Measurements from ENCODE around the gene CALM3.
"Not testable (repeated sequence)": the region's sequence is repeated elsewhere in the genome, so short reads cannot be mapped to it uniquely, and the experiment has no call there.

CALM3 gene

DNA sequence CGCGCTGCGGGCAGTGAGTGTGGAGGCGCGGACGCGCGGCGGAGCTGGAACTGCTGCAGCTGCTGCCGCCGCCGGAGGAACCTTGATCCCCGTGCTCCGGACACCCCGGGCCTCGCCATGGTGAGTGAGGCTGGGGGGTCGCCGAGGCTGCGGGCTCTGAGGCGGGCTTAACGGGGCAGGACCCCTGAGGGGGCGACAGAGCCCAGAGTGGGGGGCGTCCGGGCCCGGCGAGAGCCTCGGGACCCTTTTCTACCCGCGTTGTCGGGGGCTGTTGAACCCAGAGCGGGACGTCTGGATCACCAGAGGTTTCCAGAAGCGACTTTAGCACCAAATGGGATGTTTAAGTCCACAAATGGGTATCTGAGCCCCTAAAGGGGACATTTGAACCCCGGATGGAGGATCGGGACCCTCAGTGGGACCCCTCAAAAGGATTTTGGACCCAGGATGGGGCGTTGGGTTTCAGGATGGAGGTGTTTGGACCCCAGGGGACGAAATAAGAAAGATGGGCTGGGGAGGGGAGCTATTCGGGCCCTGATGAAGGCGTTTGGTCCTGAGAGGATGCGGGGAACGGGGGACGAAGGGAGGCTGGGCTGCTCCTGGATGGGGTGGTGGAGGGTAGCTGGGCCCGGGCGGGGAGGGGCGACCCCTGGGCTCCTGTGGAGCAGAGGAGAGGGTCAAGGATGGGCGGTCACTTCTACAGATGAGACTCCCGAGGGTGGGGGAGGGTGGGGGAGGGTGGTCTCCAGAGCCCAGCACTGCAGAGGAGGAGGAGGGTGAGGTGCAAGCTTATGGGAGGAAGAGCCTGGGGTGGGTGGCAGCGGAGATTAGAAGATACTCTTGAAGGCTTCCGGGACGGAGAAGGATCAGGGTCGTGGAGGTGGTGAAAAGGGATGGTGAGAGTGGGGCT, at the start of gene CALM3:
Gene CALM3 (plus strand): TSS at position 13 of the 907 bp plus-strand sequence. CDS start 105 bp downstream, at position 118.
- no peak for DNase-seq (ENCODE audit: low read depth)

DNA sequence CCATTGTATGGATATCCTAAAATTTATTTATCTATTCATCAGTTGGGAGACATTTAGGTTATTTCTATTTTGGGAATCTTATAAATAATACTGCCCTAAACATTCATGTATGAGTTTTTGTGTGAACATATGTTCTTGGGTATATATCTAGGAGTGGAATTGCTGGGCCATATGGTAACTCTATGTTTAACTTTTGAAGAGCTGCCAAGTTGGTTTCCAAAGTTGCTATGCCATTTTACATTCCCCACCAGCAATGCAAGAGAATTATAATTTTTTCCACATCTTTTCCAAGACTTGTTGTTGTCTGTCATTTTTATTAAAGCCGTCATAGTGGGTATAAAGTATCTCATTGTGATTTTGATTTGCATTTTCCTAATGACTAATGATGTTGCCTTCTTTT, 48.2 kb upstream of the CALM3 start:
- no peak for DNase-seq (ENCODE audit: low read depth)

GRCh38 chr19:46554161-46554560, 47.0 kb upstream of the CALM3 start:
- no peak for DNase-seq (ENCODE audit: low read depth)

DNA sequence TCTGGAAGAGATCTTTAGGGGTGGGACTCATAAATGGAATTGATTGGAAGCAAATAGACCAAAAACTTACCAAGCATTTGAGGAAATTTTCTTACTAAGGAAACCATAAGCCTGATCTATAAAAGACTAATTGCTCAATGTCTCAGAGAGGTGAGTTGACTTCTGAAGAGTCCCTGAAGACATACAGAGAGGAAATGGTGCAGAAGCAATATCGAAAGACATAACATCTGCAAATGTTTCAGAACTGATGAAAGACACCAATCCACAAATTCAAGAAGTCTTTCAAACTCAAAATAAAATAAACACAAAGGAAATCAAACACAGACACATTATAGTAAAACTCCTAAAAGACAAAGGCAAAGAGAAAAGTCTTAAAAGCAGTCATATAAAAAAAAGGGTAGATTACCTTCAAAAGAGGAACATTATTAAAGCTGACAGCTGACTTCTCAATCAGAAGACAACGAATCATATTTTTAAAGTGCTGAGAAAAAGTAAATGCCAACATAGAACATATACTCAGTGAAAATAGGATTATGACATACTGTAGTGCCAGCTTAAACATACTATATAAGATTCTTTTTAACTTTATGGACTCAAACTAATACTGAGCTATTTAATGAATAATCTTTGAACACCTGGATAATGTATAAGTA, 45.4 kb upstream of the CALM3 start:
- no peak for DNase-seq (ENCODE audit: low read depth)

GRCh38 chr19:46556471-46556870, 44.7 kb upstream of the CALM3 start:
- DNase-seq (ENCODE audit: low read depth) = not testable (repeated sequence)

DNA sequence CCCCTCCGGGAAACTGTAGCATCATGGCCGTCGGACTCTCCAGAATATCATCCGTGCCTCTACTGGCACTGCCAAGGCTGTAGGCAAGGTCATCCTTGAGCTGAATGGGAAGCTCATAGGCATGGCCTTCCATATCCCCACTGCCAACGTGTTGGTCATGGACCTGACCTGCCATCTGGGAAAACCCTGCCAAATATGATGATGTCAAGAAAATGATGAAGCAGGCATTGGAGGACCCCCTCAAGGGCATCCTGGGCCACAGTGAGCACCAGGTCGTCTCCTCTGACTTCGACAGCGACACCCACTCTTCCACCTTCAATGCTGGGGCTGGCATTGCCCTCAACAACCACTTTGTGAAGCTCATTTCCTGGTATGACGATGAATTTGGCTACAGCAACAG, 41.9 kb upstream of the CALM3 start:
- DNase-seq (ENCODE audit: low read depth) = no peak

DNA sequence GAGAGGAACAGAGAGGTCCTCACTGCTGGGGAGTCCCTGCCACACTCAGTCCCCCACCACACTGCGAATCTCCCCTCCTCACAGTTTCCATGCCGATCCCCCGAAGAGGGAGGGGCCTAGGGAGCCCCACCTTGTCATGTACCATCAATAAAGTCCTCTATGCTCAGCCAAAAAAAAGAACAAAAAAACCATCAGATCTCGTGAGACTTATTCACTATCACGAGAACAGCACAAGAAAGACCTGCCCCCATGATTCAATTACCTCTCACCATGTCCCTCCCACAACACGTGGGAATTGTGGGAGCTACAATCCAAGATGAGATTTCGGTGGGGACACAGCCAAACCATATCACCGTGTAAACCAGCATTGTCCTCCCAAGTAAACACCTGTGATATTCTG, 41.5 kb upstream of the CALM3 start:
- not testable (repeated sequence) for DNase-seq (ENCODE audit: low read depth)

GRCh38 chr19:46564701-46565100, 36.4 kb upstream of the CALM3 start:
- DNase-seq (ENCODE audit: low read depth) = no peak

- no peak for DNase-seq (ENCODE audit: low read depth)
Observed at GRCh38 chr19:46571495-46571894, 29.6 kb upstream of the CALM3 start.

- DNase-seq (ENCODE audit: low read depth) = no peak
Observed at GRCh38 chr19:46573679-46574498, 27.2 kb upstream of the CALM3 start.

DNA sequence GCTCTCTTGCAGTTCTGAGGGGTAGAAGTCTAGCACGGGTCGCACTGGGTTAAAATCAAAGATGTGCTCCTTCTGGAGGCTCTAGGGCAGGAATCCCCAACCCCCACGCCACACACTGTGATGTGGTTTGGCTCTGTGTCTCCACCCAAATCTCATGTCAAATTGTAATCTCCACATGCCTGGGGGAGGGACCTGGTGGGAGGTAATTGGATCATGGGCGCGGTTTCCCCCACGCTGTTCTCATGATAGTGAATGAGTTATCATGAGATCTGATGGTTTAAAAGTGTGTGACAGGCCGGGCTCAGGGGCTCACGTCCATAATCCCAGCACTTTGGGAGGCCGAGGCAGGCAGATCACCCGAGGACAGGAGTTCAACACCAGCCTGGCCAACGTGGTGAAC, 26.6 kb upstream of the CALM3 start:
- DNase-seq (ENCODE audit: low read depth) = no peak

- no peak for DNase-seq (ENCODE audit: low read depth)
Observed at GRCh38 chr19:46578450-46578849, 22.7 kb upstream of the CALM3 start.

DNA sequence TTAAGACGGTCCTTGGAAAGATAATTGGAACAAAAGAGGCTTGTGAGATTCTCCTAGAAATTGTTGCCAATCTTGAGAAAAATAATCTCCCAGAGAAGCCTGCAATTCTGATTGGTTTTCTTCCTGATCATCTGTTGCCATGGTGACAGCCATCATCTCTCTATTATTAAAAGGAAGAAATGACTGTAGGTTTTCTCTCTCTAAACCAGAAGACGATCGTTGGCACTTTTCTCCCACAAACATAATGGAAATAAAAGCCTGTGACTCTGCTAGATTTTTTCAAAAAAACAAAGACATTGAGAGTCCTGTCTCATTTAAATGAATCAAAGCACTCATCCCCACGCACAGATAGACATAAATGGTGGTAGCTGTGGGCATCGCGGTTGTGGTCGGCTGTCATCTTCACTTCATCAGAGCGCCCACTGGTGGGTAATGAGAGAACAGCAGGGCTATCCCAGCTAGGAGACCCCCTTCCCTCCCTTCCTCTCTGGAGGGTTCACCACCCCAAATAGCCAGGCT, 21.7 kb upstream of the CALM3 start:
- DNase-seq (ENCODE audit: low read depth) = no peak

- DNase-seq (ENCODE audit: low read depth) = no peak
Observed at GRCh38 chr19:46580247-46580646, 20.9 kb upstream of the CALM3 start.

DNA sequence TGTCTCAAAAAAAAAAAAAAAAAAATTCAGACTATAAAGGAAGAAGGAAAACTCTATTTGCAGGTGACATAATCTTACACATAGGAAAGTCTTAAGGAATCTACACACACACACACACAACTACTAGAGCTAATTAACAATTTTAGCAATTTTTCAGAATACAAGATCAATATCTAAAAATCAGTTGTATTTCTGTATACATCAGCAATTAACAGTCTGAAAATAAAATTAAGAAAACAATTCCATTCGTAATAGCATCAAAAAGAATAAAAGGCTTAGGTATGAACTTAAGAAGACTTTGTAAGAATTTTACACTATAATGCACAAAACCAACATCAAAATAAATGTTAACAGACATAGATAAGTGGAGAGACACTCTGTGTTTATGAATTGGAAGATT, 15.6 kb upstream of the CALM3 start:
- no peak for DNase-seq (ENCODE audit: low read depth)

DNA sequence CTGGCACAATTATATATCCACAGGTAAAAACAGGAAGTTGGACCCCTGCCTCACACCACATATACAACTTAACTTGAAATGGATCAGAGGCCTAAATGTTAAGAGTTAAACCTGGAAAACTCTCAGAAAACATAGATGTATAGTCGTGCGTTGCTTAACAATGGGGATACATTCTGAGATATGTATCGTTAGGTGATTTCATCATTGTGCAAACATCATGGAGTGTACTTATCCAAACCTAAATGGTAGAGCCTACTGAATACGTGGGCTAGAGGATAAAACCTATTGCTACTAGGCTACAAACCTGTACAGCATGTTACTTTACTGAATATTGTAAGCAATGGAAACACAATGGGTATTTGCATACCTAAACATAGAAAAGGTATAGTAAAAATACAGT, 14.8 kb upstream of the CALM3 start:
- DNase-seq (ENCODE audit: low read depth) = no peak

GRCh38 chr19:46587861-46588260, 13.3 kb upstream of the CALM3 start:
- DNase-seq (ENCODE audit: low read depth) = no peak

DNA sequence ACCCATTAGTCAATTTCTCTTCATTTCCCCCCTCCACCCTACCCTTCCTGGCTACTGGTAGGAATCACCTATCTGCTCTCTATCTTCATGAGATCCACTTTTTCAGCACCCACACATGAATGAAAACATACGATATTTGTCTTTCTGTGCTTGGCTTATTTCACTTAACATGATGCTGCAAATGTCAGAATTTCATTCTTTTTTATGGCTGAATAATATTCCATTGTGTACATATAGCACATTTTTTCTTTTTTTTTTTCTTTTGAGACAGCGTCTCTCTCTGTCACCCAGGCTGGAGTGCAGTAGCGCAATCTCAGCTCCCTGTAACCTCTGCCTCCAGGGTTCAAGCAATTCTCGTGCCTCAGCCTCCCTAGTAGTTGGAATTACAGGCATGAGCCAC, 9.9 kb upstream of the CALM3 start:
- DNase-seq (ENCODE audit: low read depth) = no peak

DNA sequence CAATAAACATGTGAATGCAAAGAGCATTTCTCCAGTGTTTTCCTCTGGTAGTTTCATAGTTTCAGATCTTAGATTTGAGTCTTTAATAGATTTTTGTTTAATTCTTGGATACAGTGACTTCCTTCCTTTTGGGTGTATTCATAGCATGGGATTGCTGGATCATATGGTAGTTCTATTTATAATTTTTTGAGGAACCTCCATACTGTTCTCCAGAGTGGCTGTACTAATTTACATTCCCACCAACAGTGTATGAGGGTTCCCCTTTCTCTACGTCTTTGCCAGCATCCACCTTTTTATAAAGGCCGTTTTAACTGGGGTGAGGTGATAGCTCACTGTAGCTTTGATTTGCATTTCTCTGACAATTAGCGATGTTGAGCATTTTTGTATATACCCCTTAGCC, 9.3 kb upstream of the CALM3 start:
- DNase-seq (ENCODE audit: low read depth) = no peak

DNA sequence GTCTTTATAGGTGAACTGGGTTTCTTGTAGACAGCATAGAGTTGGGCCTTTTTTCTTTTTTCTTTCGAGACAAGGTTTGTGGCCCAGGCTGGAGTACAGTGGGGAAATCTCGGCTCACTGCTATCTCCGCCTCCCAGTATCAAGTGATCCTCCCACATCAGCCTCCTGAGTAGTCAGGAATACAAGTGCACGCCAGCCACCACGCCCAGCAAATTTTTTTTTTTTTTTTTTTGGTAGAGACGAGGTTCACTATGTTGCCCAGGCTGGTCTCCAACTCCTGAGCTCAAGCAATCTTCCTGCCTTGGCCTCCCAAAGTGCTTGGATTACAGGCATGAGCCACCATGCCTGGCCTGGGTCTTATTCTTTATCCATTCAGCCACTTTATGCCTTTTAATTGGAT, 5.1 kb upstream of the CALM3 start:
- DNase-seq (ENCODE audit: low read depth) = no peak

DNA sequence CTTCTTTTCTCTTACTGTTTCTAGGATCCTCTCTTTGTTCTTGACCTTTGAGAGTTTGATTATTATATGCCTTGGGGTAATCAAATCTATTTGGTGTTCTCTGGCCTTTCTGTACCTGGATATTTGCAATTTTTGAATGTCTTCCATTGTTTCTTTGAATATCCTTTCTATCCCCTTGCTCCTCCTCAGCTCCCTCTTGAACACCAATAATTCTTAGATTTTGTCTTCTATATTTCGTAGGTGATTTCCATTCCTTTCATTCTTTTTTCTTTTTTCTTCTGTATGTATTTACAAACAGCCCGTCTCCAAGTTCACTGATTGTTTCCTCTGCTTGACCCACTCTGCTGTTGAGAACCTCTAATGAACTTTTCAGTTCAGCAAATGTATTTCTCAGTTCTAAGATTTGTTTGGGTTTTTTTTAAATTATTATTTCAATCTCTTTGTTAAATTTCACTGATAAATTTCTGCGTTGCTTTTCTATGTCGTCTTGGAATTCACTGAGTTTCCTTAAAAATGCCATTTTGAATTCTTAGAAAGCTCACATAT, 2.7 kb upstream of the CALM3 start:
- no peak for DNase-seq (ENCODE audit: low read depth)

DNA sequence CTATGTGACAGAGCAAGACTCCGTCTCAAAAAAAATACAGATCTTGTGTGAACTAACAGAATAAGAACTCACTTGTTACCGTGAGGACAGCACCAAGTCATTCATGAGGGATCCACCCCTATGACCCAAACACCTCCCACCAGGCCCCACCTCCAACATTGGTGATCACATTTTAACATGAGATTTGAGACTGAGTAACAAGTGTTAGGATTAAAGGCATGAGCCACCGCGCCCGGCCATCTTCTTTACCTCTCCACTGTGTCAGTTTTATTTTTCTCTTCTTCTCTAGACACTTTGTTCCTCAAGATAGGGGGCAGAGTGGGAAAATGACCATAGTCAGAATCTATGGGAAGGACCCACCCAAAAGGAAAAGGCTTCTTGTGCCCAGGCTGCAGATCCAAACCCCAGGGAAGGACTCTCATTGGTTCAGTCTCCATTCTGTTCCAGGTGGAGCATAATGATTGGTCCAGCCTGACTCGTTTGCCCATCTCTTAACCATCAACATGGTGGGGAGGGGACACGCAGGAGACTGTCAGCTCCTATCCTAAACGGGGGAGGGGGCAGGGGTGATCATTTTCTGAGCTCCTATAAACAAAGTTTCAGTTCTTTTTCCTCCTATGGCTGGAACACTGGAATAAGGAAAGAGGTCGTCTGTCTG, 1.3 kb upstream of the CALM3 start:
- no peak for DNase-seq (ENCODE audit: low read depth)
